HCT116 (cell line): ENCODE data around the gene HMG20A. TPM values are rescaled to one million over a fixed set of nuclear protein-coding genes. Genes with fewer than 3 reads are reported as not detected.

Source experiments
- ATAC-seq: fragments of 200-7000 bp; cut with Tn5 transposase; 2 replicates; pipeline ENCODE4 v1.9.1; 2020; ENCODE audit warnings: mild to moderate bottlenecking, moderate library complexity
- BruUV-seq: library from RNA; stranded (reverse); fragments of 400-500 nt; replicated peaks from 2 replicates; lab custom pipeline; 2021; lab: Mats Ljungman, UMichigan
- CTCF ChIA-PET: fragments of 300-600 bp; sonication (Branson Sonifier 250); formaldehyde crosslinking; loops from one replicate; lab custom pipeline; 2021; ENCODE audit warnings: antibody characterized with exemption; lab: Charles Lee
- POLR2A ChIA-PET: fragments of 300-600, 350-600 bp; sonication (Branson Sonifier 250); formaldehyde crosslinking; loops from one replicate; lab custom pipeline; 2021; ENCODE audit warnings: antibody characterized with exemption; lab: Charles Lee
- RAD21 ChIA-PET, 2 experiments: fragments of 300-600 bp; sonication (Branson Sonifier 250); formaldehyde crosslinking; loops; one replicate each; lab custom pipeline; 2023; ENCODE audit warnings: low total read pairs in 2 of 2; ENCODE audit not compliant: uncharacterized antibody in 2 of 2, unreplicated experiment in 2 of 2, low non-redundant PET in 1 of 2; lab: Charles Lee
- DNase-seq: peaks from one replicate; pipeline ENCODE4 v3.0.0-alpha.2; 2010; ENCODE audit warnings: low read depth, low spot score
- H2AFZ ChIP-seq: fragments of 200-600 bp; shearing (Covaris generic), sonication (generic); 2 replicates; pipeline ENCODE4 v1.6.1; 2017; ENCODE audit warnings: low read depth, mixed run types, mixed read lengths, antibody characterized with exemption, low read length; ENCODE audit not compliant: poor library complexity, severe bottlenecking
- H3K27ac ChIP-seq: 2 replicates; pipeline ENCODE4 v1.5.1; 2012; ENCODE audit warnings: low read depth, low read length
- H3K27me3 ChIP-seq: fragments of 200-600 bp; sonication (generic); 2 replicates; pipeline ENCODE4 v1.6.1; 2016; ENCODE audit warnings: mixed run types, low read length, mixed read lengths; ENCODE audit not compliant: insufficient read depth
- H3K36me3 ChIP-seq, 2 experiments: fragments of 200-500 bp in 1 of 2; fragments of 200-600 bp in 1 of 2; sonication (Bioruptor generic) in 1 of 2; sonication (generic) in 1 of 2; 2 replicates each; pipeline versions ENCODE4 v1.5.1 to v1.6.1; 2014 to 2016; ENCODE audit warnings: low read length in 2 of 2, inconsistent platforms in 1 of 2, mixed read lengths in 1 of 2, mixed run types in 1 of 2; ENCODE audit not compliant: insufficient read depth in 2 of 2, control insufficient read depth in 1 of 2
- H3K4me1 ChIP-seq, 2 experiments: fragments of 200-600 bp in 1 of 2; sonication (generic) in 1 of 2; 2 replicates each; pipeline versions ENCODE4 v1.5.1 to v1.6.1; 2012 to 2017; ENCODE audit warnings: low read length in 2 of 2, inconsistent platforms in 1 of 2, mild to moderate bottlenecking in 1 of 2, mixed read lengths in 1 of 2, mixed run types in 1 of 2, moderate library complexity in 1 of 2; ENCODE audit not compliant: insufficient read depth in 2 of 2, control insufficient read depth in 1 of 2
- H3K4me2 ChIP-seq: fragments of 200-600 bp; sonication (generic); 2 replicates; pipeline ENCODE4 v1.6.1; 2017; ENCODE audit warnings: mixed run types, low read length, mixed read lengths
- H3K4me3 ChIP-seq, 2 experiments: fragments of 200-600 bp in 1 of 2; sonication (generic) in 1 of 2; replicated peaks in 1 of 2; 2 replicates each; pipeline ENCODE4 v1.5.1; 2011 to 2016; ENCODE audit warnings: low read length in 2 of 2, control low read depth in 1 of 2, low read depth in 1 of 2, mild to moderate bottlenecking in 1 of 2, mixed read lengths in 1 of 2, mixed run types in 1 of 2
- H3K79me2 ChIP-seq: fragments of 200-600 bp; sonication (generic); 2 replicates; pipeline ENCODE4 v1.6.1; 2017; ENCODE audit warnings: mild to moderate bottlenecking, mixed run types, low read length, moderate library complexity, mixed read lengths; ENCODE audit not compliant: insufficient read depth
- H3K9ac ChIP-seq: fragments of 200-600 bp; sonication (generic); 2 replicates; pipeline ENCODE4 v1.6.1; 2016; ENCODE audit warnings: low read length, mixed read lengths
- H3K9me2 ChIP-seq: fragments of 200-600 bp; sonication (generic), shearing (Covaris generic); 2 replicates; pipeline ENCODE4 v1.6.1; 2017; ENCODE audit warnings: mixed run types, mild to moderate bottlenecking, moderate library complexity; ENCODE audit not compliant: insufficient read depth
- H3K9me3 ChIP-seq, 2 experiments: fragments of 200-500 bp in 1 of 2; fragments of 200-600 bp in 1 of 2; sonication (Bioruptor generic) in 1 of 2; sonication (generic) in 1 of 2; 2 replicates each; pipeline ENCODE4 v1.6.1; 2014 to 2017; ENCODE audit warnings: low read length in 2 of 2, mixed read lengths in 2 of 2, inconsistent platforms in 1 of 2, low read depth in 1 of 2, mild to moderate bottlenecking in 1 of 2, mixed run types in 1 of 2, moderate library complexity in 1 of 2; ENCODE audit not compliant: control insufficient read depth in 1 of 2, insufficient read depth in 1 of 2
- H4K20me1 ChIP-seq: fragments of 200-600 bp; sonication (generic), shearing (Covaris generic); 2 replicates; pipeline ENCODE4 v1.6.1; 2017; ENCODE audit warnings: mixed run types, mild to moderate bottlenecking, moderate library complexity; ENCODE audit not compliant: insufficient read depth
- CBX3 ChIP-seq: IDR thresholded peaks from 2 replicates; pipeline ENCODE4 v1.6.1; 2012; ENCODE audit warnings: low read depth
- CEBPB ChIP-seq: IDR thresholded peaks from 2 replicates; pipeline ENCODE4 v1.6.1; 2012; ENCODE audit warnings: low read depth
- CTCF ChIP-seq, 3 experiments: fragments of 200-600 bp in 1 of 3; sonication (generic) in 1 of 3; IDR thresholded peaks in 2 of 3; conservative IDR thresholded peaks in 1 of 3; 2 replicates each; pipeline ENCODE4 v1.5.1; 2012 to 2017; ENCODE audit warnings: low read depth in 2 of 3, low read length in 2 of 3, antibody characterized with exemption in 1 of 3, borderline replicate concordance in 1 of 3, control low read depth in 1 of 3, mild to moderate bottlenecking in 1 of 3, mixed read lengths in 1 of 3, mixed run types in 1 of 3, moderate library complexity in 1 of 3; ENCODE audit not compliant: insufficient read depth in 1 of 3
- EGR1 ChIP-seq: IDR thresholded peaks from 2 replicates; pipeline ENCODE4 v1.6.1; 2012; ENCODE audit warnings: low read depth
- EZH2 ChIP-seq: fragments of 200-600 bp; sonication (generic); IDR thresholded peaks from 2 replicates; pipeline ENCODE4 v1.6.1; 2017; ENCODE audit warnings: antibody characterized with exemption, mixed run types
- EZH2phosphoT487 ChIP-seq: fragments of 200-600 bp; IDR thresholded peaks from 2 replicates; pipeline ENCODE4 v1.6.1; 2018; ENCODE audit warnings: antibody characterized with exemption, borderline replicate concordance
- FOSL1 ChIP-seq: IDR thresholded peaks from 2 replicates; pipeline ENCODE4 v1.6.1; 2012; ENCODE audit warnings: low read depth
- JUND ChIP-seq: IDR thresholded peaks from 2 replicates; pipeline ENCODE4 v1.6.1; 2012
- POLR2A ChIP-seq: IDR thresholded peaks from 2 replicates; pipeline ENCODE4 v1.7.0; 2011; ENCODE audit warnings: borderline replicate concordance; ENCODE audit not compliant: insufficient read depth, insufficient read length; ENCODE audit errors: extremely low read depth
- POLR2AphosphoS5 ChIP-seq: IDR thresholded peaks from 2 replicates; pipeline ENCODE4 v1.6.1; 2011; ENCODE audit warnings: mild to moderate bottlenecking, low read depth, low read length, moderate library complexity
- SP1 ChIP-seq: IDR thresholded peaks from 2 replicates; pipeline ENCODE4 v1.6.1; 2012; ENCODE audit warnings: low read depth
- TCF7L2 ChIP-seq: IDR thresholded peaks from 2 replicates; pipeline ENCODE4 v1.7.0; 2011; ENCODE audit warnings: borderline replicate concordance, inconsistent platforms; ENCODE audit not compliant: insufficient read depth, insufficient read length; ENCODE audit errors: extremely low read depth
- YY1 ChIP-seq: IDR thresholded peaks from 2 replicates; pipeline ENCODE4 v1.6.1; 2011; ENCODE audit warnings: low read length, low read depth, moderate library complexity, mild to moderate bottlenecking; ENCODE audit not compliant: insufficient replicate concordance; ENCODE audit errors: extremely low read depth
- ZFX ChIP-seq: fragments of 450-650 bp; IDR thresholded peaks from 2 replicates; pipeline ENCODE4 v1.6.1; 2017
- ZNF274 ChIP-seq: fragments of 200-500 bp; sonication (Bioruptor generic); IDR thresholded peaks from 2 replicates; pipeline ENCODE4 v1.6.1; 2014; ENCODE audit warnings: mild to moderate bottlenecking, low read depth, low read length, inconsistent platforms
- intact Hi-C: fragments of 100-400 bp; cut with micrococcal nuclease; formaldehyde crosslinking; loops from 2 replicates; pipeline ENCODE4 v1.10.0; 2022
- total RNA-seq: library from RNA; stranded (reverse); gene quantifications from one replicate; pipeline ENCODE4 v1.2.1, GENCODE V29; 2021; ENCODE audit not compliant: unreplicated experiment
- TF ChIP-seq, protein P1 (sequence below): IDR thresholded peaks from 2 replicates; pipeline ENCODE4 v1.6.1; 2012
- TF ChIP-seq, protein P2 (sequence below): IDR thresholded peaks from 2 replicates; pipeline ENCODE4 v1.6.1; 2012; ENCODE audit warnings: low read depth

HMG20A gene
- total RNA-seq, 1 experiment from 2014 or later: 37.7 TPM

DNA sequence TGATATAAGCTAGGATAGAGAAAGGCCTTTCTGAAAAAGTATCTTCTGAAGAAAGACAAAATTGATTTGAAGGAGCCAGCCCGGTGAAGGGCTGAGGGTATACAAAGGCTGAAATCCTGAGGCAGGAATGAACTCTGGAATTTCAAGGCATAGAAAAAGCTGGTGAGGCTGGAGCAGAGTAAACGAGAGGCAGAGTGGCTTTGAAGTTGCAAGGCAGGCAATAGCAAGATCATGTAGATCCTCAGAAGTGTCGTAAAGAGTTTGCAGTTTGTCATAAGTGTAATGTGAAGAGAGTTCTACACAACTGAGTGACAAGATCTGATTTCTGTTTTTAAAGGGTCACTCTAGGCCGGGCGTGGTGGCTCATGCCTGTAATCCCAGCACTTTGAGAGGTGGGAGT is 69.0 kb downstream of the HMG20A start:
- intact Hi-C loops: loop anchor here (10.0 kb wide), 1 partner anchor 545 kb away; no protein-coding TSS in a partner anchor
- ATAC-seq (no peak), DNase-seq (no peak)
- Histone ChIP-seq H3K9ac (no peak overlapping the region), H3K27me3 (no peaks in the 10 kb centered on the region), H3K79me2 (no peaks in the 10 kb centered on the region), H2AFZ (no peak overlapping the region), H3K4me1 (no peaks in the 10 kb centered on the region), H3K36me3 (peaks cover 0 to 2% of the 10 kb centered on the region in 2 experiments; a peak in 1 of 4 replicates), H3K4me3 (no peak overlapping the region), H3K4me2 (no peak overlapping the region), H3K9me2 (no peaks in the 10 kb centered on the region), H4K20me1 (no peaks in the 10 kb centered on the region)
- BruUV-seq: no TSS peak
- ChIA-PET RAD21 (no interaction called here), POLR2A (no interaction called here), CTCF (no interaction called here)
- TF ChIP-seq ZNF274 (no peak), JUND (no peak), POLR2A (no peak), POLR2AphosphoS5 (no peak), EZH2 (no peak), ZFX (no peak), YY1 (no peak), CTCF (IDR thresholded peaks at IDR 0.05 in 2 of 3, conservative IDR thresholded peaks at IDR 0.05 in 1 of 3; ENCODE audit: borderline replicate concordance in 1 of 3, insufficient read depth in 1 of 3, low read depth in 2 of 3, low read length in 2 of 3) (no peak), EZH2phosphoT487 (no peak), CEBPB (no peak), FOSL1 (no peak), CBX3 (no peak), EGR1 (no peak), SP1 (no peak), TCF7L2 (no peak)
- TF ChIP-seq, protein P1, sequence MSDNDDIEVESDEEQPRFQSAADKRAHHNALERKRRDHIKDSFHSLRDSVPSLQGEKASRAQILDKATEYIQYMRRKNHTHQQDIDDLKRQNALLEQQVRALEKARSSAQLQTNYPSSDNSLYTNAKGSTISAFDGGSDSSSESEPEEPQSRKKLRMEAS: no peak
- TF ChIP-seq, protein P2, sequence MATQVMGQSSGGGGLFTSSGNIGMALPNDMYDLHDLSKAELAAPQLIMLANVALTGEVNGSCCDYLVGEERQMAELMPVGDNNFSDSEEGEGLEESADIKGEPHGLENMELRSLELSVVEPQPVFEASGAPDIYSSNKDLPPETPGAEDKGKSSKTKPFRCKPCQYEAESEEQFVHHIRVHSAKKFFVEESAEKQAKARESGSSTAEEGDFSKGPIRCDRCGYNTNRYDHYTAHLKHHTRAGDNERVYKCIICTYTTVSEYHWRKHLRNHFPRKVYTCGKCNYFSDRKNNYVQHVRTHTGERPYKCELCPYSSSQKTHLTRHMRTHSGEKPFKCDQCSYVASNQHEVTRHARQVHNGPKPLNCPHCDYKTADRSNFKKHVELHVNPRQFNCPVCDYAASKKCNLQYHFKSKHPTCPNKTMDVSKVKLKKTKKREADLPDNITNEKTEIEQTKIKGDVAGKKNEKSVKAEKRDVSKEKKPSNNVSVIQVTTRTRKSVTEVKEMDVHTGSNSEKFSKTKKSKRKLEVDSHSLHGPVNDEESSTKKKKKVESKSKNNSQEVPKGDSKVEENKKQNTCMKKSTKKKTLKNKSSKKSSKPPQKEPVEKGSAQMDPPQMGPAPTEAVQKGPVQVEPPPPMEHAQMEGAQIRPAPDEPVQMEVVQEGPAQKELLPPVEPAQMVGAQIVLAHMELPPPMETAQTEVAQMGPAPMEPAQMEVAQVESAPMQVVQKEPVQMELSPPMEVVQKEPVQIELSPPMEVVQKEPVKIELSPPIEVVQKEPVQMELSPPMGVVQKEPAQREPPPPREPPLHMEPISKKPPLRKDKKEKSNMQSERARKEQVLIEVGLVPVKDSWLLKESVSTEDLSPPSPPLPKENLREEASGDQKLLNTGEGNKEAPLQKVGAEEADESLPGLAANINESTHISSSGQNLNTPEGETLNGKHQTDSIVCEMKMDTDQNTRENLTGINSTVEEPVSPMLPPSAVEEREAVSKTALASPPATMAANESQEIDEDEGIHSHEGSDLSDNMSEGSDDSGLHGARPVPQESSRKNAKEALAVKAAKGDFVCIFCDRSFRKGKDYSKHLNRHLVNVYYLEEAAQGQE: no peak
- TF ChIP-seq, all 23 proteins: peak for 0
- H3K9me3 ChIP-seq: no peaks in the 10 kb centered on the region
- H3K27ac ChIP-seq: no peak overlapping the region
